Ishikawa (cell line): ENCODE results near the gene INHBC.

Experiments used
- CEBPB ChIP-seq: IDR thresholded peaks from 2 replicates; pipeline ENCODE4 v1.6.1; 2012
- CREB1 ChIP-seq: IDR thresholded peaks from 2 replicates; pipeline ENCODE4 v1.6.1; 2012; ENCODE audit warnings: low read depth
- EGR1 ChIP-seq: IDR thresholded peaks from 2 replicates; pipeline ENCODE4 v1.6.1; 2012
- EP300 ChIP-seq: IDR thresholded peaks from 2 replicates; pipeline ENCODE4 v1.6.1; 2012; ENCODE audit warnings: borderline replicate concordance
- FOXM1 ChIP-seq: IDR thresholded peaks from 2 replicates; pipeline ENCODE4 v1.6.1; 2012; ENCODE audit warnings: low read depth, borderline replicate concordance
- RAD21 ChIP-seq: IDR thresholded peaks from 2 replicates; pipeline ENCODE4 v1.6.1; 2012; ENCODE audit warnings: low read depth
- TAF1 ChIP-seq: IDR thresholded peaks from 2 replicates; pipeline ENCODE4 v1.6.1; 2012; ENCODE audit warnings: low read depth, mild to moderate bottlenecking
- TCF12 ChIP-seq: IDR thresholded peaks from 2 replicates; pipeline ENCODE4 v1.6.1; 2012; ENCODE audit warnings: low read depth
- TEAD4 ChIP-seq: IDR thresholded peaks from 2 replicates; pipeline ENCODE4 v1.6.1; 2012
- YY1 ChIP-seq: IDR thresholded peaks from 2 replicates; pipeline ENCODE4 v1.6.1; 2012; ENCODE audit warnings: low read depth
- ZBTB7A ChIP-seq: IDR thresholded peaks from 2 replicates; pipeline ENCODE4 v1.6.1; 2012; ENCODE audit warnings: low read depth
- TF ChIP-seq, protein P1 (sequence below): IDR thresholded peaks from 2 replicates; pipeline ENCODE4 v1.6.1; 2012
- TF ChIP-seq, protein P2 (sequence below): IDR thresholded peaks from 2 replicates; pipeline ENCODE4 v1.6.1; 2012; ENCODE audit warnings: low read depth, mild to moderate bottlenecking
- TF ChIP-seq, protein P3 (sequence below): IDR thresholded peaks from 2 replicates; pipeline ENCODE4 v1.6.1; 2012

DNA sequence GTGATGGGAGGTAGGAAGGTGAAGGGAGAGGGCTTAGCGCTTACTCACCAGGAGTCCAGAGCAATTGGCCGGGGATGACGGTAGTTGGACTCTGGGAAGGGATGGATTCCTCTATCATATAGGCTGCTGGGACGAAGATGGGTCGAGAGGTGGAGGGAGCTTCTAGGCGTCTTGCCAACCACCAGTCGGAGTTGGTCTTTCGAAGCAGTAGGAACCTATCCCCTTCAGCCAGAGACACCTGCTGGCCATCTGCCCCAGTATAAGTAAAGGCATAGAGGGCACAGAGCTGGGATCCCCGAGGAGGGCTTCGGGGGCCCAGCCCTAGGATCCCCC, 44.4 kb downstream of the INHBC start:
- TF ChIP-seq FOXM1 (no peak), EP300 (no peak), EGR1 (no peak), TEAD4 (no peak), RAD21 (no peak), CEBPB (no peak), YY1 (no peak), TAF1 (no peak), CREB1 (no peak), ZBTB7A (no peak), TCF12 (no peak)
- TF ChIP-seq, protein P1, sequence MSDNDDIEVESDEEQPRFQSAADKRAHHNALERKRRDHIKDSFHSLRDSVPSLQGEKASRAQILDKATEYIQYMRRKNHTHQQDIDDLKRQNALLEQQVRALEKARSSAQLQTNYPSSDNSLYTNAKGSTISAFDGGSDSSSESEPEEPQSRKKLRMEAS = no peak
- TF ChIP-seq, protein P2, sequence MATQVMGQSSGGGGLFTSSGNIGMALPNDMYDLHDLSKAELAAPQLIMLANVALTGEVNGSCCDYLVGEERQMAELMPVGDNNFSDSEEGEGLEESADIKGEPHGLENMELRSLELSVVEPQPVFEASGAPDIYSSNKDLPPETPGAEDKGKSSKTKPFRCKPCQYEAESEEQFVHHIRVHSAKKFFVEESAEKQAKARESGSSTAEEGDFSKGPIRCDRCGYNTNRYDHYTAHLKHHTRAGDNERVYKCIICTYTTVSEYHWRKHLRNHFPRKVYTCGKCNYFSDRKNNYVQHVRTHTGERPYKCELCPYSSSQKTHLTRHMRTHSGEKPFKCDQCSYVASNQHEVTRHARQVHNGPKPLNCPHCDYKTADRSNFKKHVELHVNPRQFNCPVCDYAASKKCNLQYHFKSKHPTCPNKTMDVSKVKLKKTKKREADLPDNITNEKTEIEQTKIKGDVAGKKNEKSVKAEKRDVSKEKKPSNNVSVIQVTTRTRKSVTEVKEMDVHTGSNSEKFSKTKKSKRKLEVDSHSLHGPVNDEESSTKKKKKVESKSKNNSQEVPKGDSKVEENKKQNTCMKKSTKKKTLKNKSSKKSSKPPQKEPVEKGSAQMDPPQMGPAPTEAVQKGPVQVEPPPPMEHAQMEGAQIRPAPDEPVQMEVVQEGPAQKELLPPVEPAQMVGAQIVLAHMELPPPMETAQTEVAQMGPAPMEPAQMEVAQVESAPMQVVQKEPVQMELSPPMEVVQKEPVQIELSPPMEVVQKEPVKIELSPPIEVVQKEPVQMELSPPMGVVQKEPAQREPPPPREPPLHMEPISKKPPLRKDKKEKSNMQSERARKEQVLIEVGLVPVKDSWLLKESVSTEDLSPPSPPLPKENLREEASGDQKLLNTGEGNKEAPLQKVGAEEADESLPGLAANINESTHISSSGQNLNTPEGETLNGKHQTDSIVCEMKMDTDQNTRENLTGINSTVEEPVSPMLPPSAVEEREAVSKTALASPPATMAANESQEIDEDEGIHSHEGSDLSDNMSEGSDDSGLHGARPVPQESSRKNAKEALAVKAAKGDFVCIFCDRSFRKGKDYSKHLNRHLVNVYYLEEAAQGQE = no peak
- TF ChIP-seq, protein P3, sequence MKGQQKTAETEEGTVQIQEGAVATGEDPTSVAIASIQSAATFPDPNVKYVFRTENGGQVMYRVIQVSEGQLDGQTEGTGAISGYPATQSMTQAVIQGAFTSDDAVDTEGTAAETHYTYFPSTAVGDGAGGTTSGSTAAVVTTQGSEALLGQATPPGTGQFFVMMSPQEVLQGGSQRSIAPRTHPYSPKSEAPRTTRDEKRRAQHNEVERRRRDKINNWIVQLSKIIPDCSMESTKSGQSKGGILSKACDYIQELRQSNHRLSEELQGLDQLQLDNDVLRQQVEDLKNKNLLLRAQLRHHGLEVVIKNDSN = no peak
